ENCODE measurements around the gene PROK1.

PROK1 gene

DNA sequence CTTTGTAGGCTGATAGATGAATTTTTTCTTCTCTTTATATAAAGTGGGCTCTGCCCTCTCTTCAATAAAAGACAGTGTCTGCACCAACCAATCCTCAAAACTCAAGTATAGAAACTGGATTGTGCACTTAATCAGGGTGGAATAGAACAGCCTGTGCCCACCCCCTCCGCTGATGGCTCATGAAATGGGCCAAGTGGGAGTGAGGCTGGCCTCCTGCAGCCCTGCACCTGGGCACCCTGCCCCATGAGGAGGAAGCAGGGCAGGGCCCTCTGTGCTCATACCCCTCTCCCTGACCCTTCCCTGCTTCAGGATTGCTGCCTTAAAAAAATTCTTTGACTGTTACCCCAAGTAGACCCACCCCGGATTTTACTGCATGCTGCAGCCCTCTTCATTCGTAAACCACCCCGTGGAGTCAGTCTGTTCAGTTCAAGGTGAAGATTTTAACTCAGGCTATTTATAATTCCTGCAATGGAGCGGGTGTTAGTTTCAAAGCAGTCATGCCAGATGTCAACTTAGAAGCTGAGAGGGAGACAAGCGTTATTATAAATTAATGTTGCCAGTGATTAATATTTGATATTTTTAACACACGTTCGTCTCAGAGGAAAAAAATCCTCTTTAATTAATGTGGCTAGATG is 15.8 kb downstream of the PROK1 start:
- Mint-ChIP-seq H3K9me3 (no peaks in the 10 kb centered on the region), H3K36me3 (no peaks in the 10 kb centered on the region), H3K4me3 (no peak overlapping the region), H3K27ac (no peak overlapping the region), H3K27me3 (peaks cover 11% of the 10 kb centered on the region), H3K4me1 (no peaks in the 10 kb centered on the region)
- ATAC-seq = no peak

GRCh38 chr1:110471131-110471530 is 20.2 kb downstream of the PROK1 start:
- Mint-ChIP-seq H3K27ac (no peak overlapping the region), H3K4me1 (no peaks in the 10 kb centered on the region), H3K36me3 (no peaks in the 10 kb centered on the region), H3K4me3 (no peak overlapping the region), H3K27me3 (peaks cover 26% of the 10 kb centered on the region), H3K9me3 (no peaks in the 10 kb centered on the region)
- no peak for ATAC-seq

- Mint-ChIP-seq H3K27me3 (peaks cover 28% of the 10 kb centered on the region), H3K4me3 (no peak overlapping the region), H3K27ac (no peak overlapping the region), H3K9me3 (no peaks in the 10 kb centered on the region), H3K36me3 (no peaks in the 10 kb centered on the region), H3K4me1 (no peaks in the 10 kb centered on the region)
- ATAC-seq = no peak
Measured at GRCh38 chr1:110472546-110472945, 21.6 kb downstream of the PROK1 start.

DNA sequence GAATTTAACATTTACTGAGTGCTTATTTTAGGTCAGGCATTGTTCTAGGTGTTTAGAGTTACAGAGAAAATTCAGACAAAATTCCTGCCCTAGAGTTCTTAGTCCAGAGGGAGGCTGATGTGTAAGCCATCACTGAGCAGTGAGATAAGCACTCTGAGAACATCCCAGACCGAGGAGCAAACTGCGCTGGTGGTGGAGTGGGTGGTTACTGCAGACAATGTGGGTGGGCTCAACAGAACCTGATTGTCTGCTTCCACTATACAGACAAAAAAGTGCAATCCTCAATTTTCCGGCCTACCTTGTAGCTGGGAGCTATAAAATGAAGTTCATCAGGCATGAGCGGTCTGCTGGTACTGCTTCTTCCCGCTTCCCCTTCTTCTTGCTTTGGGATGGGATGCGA is 23.5 kb downstream of the PROK1 start:
- H3K27me3 Mint-ChIP-seq = peaks cover 31% of the 10 kb centered on the region

DNA sequence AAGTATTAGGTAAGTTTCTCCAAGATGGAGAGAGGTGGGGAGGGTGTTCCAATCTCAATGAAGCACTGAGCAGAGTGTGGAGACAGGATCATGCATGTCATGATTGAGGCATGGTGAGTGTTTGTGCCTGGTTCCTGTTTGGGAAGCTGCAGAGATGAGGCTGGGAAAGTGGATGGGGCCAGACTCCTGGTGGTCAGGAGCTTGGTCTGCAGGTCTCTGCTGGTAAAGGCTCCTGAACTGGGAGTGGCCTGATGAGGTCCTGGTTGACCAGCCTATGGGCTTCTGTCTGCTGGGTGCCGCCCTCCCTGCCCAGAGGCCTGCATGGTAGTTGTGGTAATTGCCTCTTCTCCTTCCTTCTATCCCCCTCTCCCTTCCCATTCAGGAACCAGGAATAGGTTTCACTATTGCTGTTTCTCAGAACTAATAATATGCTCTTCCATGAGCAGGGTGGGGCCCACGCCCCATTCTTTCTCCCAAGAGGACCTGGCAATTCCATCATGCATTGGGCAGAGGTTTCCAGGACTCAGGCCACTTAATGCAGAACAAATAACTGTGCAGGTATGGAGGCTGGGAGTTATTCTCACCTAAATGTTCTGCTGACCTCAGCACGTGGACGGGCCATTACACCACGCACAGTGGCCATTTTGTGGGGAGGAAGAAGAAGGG is 24.5 kb downstream of the PROK1 start:
- H3K27ac Mint-ChIP-seq = no peak overlapping the region
- no peaks in the 10 kb centered on the region for H3K4me1 Mint-ChIP-seq

More for the DNA sequence above, 23.5 kb downstream of the PROK1 start:
- ATAC-seq = no peak
- no peak overlapping the region for H3K27ac Mint-ChIP-seq
- no peaks in the 10 kb centered on the region for H3K9me3 Mint-ChIP-seq
- no peaks in the 10 kb centered on the region for H3K4me1 Mint-ChIP-seq
- H3K4me3 Mint-ChIP-seq = no peak overlapping the region
- H3K36me3 Mint-ChIP-seq = no peaks in the 10 kb centered on the region

DNA sequence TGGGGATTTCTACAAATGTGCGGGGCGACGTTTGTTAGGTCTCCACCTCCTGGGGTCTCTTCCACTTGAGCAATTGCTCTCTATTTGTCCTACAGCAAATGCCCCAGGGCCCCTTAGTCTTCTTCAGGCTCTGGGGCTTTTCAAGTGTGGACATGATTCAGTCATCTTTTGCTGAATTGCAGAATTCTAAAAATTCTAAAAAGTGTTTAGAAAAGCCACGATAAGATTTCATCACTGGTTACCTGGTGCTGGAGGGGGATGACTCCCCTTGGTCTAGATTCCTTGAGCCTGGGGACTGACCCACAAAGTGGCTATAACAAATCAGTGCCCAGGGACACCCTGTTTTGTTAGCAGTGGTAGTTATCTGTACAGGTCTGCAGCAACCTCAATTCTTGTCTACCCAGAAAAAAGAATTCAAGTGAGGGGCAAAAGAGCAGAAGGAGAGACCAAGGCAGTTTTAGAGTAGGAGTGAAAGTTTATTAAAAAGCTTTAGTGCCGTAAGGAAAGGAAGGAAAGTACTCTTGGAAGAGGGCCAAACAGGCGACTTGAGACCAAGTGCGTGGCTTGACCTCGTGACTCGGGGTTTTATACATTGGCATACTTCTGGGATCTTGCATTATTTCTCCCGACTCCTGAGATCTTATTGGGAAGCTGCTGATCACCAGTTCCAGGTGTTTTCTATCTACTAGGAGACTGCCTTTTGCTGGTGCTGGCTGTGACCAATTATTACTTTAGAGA is 25.2 kb downstream of the PROK1 start:
- H3K36me3 Mint-ChIP-seq = no peaks in the 10 kb centered on the region
- no peak for ATAC-seq
- H3K4me1 Mint-ChIP-seq = no peaks in the 10 kb centered on the region
- no peak overlapping the region for H3K4me3 Mint-ChIP-seq
- no peak overlapping the region for H3K27ac Mint-ChIP-seq
- peaks cover 39% of the 10 kb centered on the region for H3K27me3 Mint-ChIP-seq
- no peaks in the 10 kb centered on the region for H3K9me3 Mint-ChIP-seq

More for the DNA sequence above, 24.5 kb downstream of the PROK1 start:
- Mint-ChIP-seq H3K4me3 (no peak overlapping the region), H3K9me3 (no peaks in the 10 kb centered on the region), H3K27me3 (peaks cover 39% of the 10 kb centered on the region), H3K36me3 (no peaks in the 10 kb centered on the region)
- no peak for ATAC-seq

GRCh38 chr1:110477041-110477440 is 26.1 kb downstream of the PROK1 start:
- H3K9me3 Mint-ChIP-seq = no peaks in the 10 kb centered on the region
- H3K36me3 Mint-ChIP-seq = no peaks in the 10 kb centered on the region
- peaks cover 39% of the 10 kb centered on the region for H3K27me3 Mint-ChIP-seq
- H3K27ac Mint-ChIP-seq = no peak overlapping the region
- H3K4me3 Mint-ChIP-seq = no peak overlapping the region
- ATAC-seq = no peak
- no peaks in the 10 kb centered on the region for H3K4me1 Mint-ChIP-seq

GRCh38 chr1:110477445-110477957 is 26.6 kb downstream of the PROK1 start:
- Mint-ChIP-seq H3K4me1 (no peaks in the 10 kb centered on the region), H3K4me3 (no peak overlapping the region), H3K27me3 (peaks cover 40% of the 10 kb centered on the region), H3K9me3 (no peaks in the 10 kb centered on the region), H3K27ac (no peak overlapping the region), H3K36me3 (no peaks in the 10 kb centered on the region)
- ATAC-seq = no peak

DNA sequence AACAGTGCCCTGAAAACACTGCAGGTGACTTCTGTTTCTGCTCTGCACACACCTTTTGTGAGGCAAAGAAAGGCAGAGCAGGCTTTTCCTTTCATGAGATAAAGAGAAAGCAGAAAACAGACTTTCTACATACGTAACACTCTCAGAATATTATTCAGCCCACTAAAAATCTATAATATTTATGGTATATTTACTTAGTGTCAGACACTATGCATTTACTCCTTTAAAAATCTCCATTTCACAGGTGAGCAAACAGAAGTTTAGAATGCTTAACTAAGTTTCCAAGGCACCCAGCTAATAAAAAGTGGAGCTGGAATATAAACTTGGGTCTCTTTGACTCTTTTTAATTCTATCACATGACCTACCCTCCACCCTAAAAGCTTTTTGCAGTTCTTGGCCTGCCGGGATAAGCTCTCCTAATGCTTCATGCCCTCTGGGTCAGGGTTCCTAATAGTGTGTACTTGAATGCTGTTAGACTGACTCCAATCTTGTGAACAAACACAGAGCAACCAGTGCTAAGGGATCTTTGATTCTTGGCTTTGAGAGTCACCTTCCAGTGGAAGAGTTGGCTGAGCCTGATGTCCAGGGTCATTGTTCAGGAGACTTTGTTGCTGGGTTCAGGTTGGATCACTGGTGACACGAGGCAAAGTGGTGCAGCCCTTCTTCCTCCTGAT is 27.2 kb downstream of the PROK1 start:
- Mint-ChIP-seq H3K27me3 (peaks cover 40% of the 10 kb centered on the region), H3K27ac (no peak overlapping the region)

GRCh38 chr1:110478886-110479285 is 27.9 kb downstream of the PROK1 start:
- H3K9me3 Mint-ChIP-seq = no peaks in the 10 kb centered on the region
- no peak overlapping the region for H3K4me3 Mint-ChIP-seq
- H3K27me3 Mint-ChIP-seq = peaks cover 40% of the 10 kb centered on the region
- no peaks in the 10 kb centered on the region for H3K4me1 Mint-ChIP-seq
- no peak for ATAC-seq
- no peak overlapping the region for H3K27ac Mint-ChIP-seq
- no peaks in the 10 kb centered on the region for H3K36me3 Mint-ChIP-seq

More for the DNA sequence above, 27.2 kb downstream of the PROK1 start:
- no peaks in the 10 kb centered on the region for H3K36me3 Mint-ChIP-seq
- H3K4me3 Mint-ChIP-seq = no peak overlapping the region
- H3K9me3 Mint-ChIP-seq = no peaks in the 10 kb centered on the region
- no peak for ATAC-seq
- H3K4me1 Mint-ChIP-seq = no peaks in the 10 kb centered on the region

GRCh38 chr1:110480356-110481096 is 29.6 kb downstream of the PROK1 start:
- H3K27me3 Mint-ChIP-seq = peaks cover 51% of the 10 kb centered on the region
- no peak for ATAC-seq

DNA sequence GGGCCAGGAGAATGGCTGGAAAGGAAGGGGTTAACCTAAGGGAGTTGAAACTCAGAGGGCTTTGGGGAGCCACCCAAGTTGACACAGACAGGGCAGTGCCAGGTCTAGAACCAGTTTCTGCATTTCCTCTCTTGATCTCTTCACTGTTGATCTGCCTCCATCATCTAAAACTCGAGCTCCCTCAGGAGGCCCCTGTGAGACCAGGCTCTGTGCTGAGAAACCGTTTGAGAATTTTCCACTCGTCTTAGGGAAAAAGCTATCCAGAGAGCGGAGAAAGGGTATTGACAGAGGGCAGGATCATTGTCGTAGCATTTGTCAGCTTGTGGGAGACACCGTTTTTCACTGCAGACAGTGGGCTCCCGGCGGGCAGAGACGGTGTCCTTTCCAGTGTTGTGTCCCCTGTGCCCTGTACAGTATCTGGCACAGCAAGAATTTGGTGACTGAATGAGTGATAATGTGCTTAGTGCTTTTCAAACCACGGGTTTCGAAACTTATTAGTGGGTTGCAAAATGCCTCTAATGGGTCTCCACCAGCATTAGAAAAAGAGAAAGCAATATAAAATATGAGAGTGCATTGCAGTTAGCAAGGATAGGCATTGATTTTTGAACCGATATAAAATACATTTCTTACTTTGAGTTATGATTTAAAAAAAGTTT is 31.1 kb downstream of the PROK1 start:
- H3K27ac Mint-ChIP-seq = no peak overlapping the region
- ATAC-seq = no peak
- no peaks in the 10 kb centered on the region for H3K4me1 Mint-ChIP-seq
- no peaks in the 10 kb centered on the region for H3K9me3 Mint-ChIP-seq
- H3K27me3 Mint-ChIP-seq = peaks cover 51% of the 10 kb centered on the region
- H3K36me3 Mint-ChIP-seq = no peaks in the 10 kb centered on the region
- no peak overlapping the region for H3K4me3 Mint-ChIP-seq

More at GRCh38 chr1:110480356-110481096, 29.6 kb downstream of the PROK1 start:
- Mint-ChIP-seq H3K27ac (no peak overlapping the region), H3K4me3 (no peak overlapping the region), H3K4me1 (no peaks in the 10 kb centered on the region), H3K9me3 (no peaks in the 10 kb centered on the region), H3K36me3 (no peaks in the 10 kb centered on the region)

DNA sequence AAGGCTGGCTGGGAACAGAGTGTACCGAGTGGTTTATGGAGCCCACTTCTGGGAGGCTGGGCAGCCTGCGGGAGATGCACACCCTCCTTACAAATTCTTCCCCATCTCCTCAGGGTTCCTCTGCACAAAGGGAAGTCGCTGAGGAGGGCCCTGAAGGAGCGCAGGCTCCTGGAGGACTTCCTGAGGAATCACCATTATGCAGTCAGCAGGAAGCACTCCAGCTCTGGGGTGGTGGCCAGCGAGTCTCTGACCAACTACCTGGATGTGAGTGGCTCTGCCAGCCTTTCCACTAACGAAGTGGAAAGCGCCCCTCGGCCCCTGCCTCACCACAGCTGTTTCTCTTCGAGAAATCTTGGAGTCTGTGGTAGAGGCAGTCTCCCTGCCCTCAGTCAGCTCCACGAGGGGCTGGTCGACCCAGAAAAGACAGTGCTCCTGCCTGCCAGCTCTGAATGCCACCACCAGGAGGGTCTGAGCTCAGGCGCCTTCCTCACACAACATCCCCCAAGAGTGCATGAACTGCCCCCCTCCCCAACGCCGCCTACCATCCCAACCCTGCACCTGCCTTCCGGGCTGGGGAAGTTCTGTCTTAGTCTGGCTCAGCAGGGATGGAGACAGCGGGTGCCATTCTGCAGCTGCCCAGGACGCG is 31.8 kb downstream of the PROK1 start:
- H3K4me1 Mint-ChIP-seq = no peaks in the 10 kb centered on the region
- H3K27ac Mint-ChIP-seq = no peak overlapping the region
- no peak for ATAC-seq
- no peaks in the 10 kb centered on the region for H3K36me3 Mint-ChIP-seq
- peaks cover 57% of the 10 kb centered on the region for H3K27me3 Mint-ChIP-seq
- H3K9me3 Mint-ChIP-seq = no peaks in the 10 kb centered on the region
- no peak overlapping the region for H3K4me3 Mint-ChIP-seq

GRCh38 chr1:110483308-110483685 is 32.3 kb downstream of the PROK1 start:
- Mint-ChIP-seq H3K9me3 (no peaks in the 10 kb centered on the region), H3K27me3 (peaks cover 61% of the 10 kb centered on the region), H3K36me3 (no peaks in the 10 kb centered on the region), H3K4me3 (no peak overlapping the region), H3K27ac (no peak overlapping the region), H3K4me1 (no peaks in the 10 kb centered on the region)
- no peak for ATAC-seq
